ENCODE data around the gene KLF1.
"Not testable (repeated sequence)": the region's sequence is repeated elsewhere in the genome, so short reads cannot be mapped to it uniquely, and the experiment has no call there.

GRCh38 chr19:12915860-12916259 is 28.9 kb upstream of the KLF1 start:
- TF ChIP-seq RFX5 (IDR thresholded peaks at IDR 0.05); EP300 (IDR thresholded peaks at IDR 0.05); CTCF (IDR thresholded peaks at IDR 0.05); POLR2A (IDR thresholded peaks at IDR 0.05; ENCODE audit: low read length); RAD21 (conservative IDR thresholded peaks at IDR 0.05 in 1 of 2, IDR thresholded peaks at IDR 0.05 in 1 of 2); PBX3 (IDR thresholded peaks at IDR 0.05): not testable (repeated sequence)
